Neural cell (in vitro differentiated cells): Measurements from ENCODE around the gene CFI.

ENCODE experiments used
- CTCF ChIP-seq: fragments of 450-650 bp; IDR thresholded peaks from 2 replicates; pipeline ENCODE4 v1.5.1; 2014; ENCODE audit warnings: antibody characterized with exemption, mild to moderate bottlenecking, moderate library complexity; ENCODE audit not compliant: poor library complexity, severe bottlenecking
- EP300 ChIP-seq: fragments of 450-650 bp; conservative IDR thresholded peaks from 2 replicates; pipeline ENCODE4 v1.6.1; 2014; ENCODE audit warnings: antibody characterized with exemption, mild to moderate bottlenecking, moderate library complexity; ENCODE audit not compliant: poor library complexity, severe bottlenecking
- EZH2 ChIP-seq: fragments of 200-600, 300-800 bp; shearing (Covaris generic), sonication (generic); IDR thresholded peaks from 2 replicates; pipeline ENCODE4 v1.6.1; 2014; ENCODE audit warnings: antibody characterized with exemption, low read length, borderline replicate concordance, mild to moderate bottlenecking; ENCODE audit not compliant: insufficient read depth, poor library complexity, severe bottlenecking
- MXI1 ChIP-seq: fragments of 450-650 bp; conservative IDR thresholded peaks from 2 replicates; pipeline ENCODE4 v1.6.1; 2014; ENCODE audit warnings: antibody characterized with exemption, mild to moderate bottlenecking; ENCODE audit not compliant: poor library complexity, severe bottlenecking
- POLR2AphosphoS5 ChIP-seq: IDR thresholded peaks from 2 replicates; pipeline ENCODE4 v1.6.1; 2012
- TAF1 ChIP-seq: IDR thresholded peaks from 2 replicates; pipeline ENCODE4 v1.6.1; 2012; ENCODE audit warnings: low read depth

GRCh38 chr4:109746728-109747127 is 55.1 kb downstream of the CFI start:
- TF ChIP-seq CTCF (no peak), POLR2AphosphoS5 (no peak), MXI1 (no peak), TAF1 (no peak), EZH2 (no peak), EP300 (no peak)
